ENCODE data around the gene DISC1.
"Not testable (repeated sequence)": the region's sequence is repeated elsewhere in the genome, so short reads cannot be mapped to it uniquely, and the experiment has no call there.

Gene DISC1

DNA sequence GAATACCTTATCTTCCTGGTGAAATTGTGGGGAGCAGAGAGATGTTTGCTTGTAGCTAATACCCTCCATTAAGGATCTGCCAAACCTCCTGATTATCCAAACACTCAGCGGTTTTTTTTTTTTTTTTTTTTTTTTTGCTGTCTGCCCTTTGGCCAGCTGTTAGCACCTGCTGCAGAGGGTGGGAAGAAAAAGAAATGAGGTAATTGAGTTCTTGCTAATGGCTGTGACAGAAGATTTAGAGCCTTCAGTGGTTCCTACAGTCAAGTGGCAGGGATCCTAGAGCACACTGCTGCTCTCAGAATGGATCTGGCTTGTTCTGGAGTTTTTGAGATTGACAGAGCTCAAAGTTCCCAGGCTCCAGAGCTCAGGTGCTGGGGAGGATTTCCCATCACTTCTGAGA lies 342.5 kb downstream of the DISC1 start:
- DNase-seq (ENCODE audit: low read depth in 1 of 2, low spot score in 1 of 2): no peak
- no peak overlapping the region for H3K27ac ChIP-seq (replicated peaks)
- no peak for TF ChIP-seq SPI1 (IDR thresholded peaks at IDR 0.05; ENCODE audit: borderline replicate concordance, low read depth)
- TF ChIP-seq, protein P1, sequence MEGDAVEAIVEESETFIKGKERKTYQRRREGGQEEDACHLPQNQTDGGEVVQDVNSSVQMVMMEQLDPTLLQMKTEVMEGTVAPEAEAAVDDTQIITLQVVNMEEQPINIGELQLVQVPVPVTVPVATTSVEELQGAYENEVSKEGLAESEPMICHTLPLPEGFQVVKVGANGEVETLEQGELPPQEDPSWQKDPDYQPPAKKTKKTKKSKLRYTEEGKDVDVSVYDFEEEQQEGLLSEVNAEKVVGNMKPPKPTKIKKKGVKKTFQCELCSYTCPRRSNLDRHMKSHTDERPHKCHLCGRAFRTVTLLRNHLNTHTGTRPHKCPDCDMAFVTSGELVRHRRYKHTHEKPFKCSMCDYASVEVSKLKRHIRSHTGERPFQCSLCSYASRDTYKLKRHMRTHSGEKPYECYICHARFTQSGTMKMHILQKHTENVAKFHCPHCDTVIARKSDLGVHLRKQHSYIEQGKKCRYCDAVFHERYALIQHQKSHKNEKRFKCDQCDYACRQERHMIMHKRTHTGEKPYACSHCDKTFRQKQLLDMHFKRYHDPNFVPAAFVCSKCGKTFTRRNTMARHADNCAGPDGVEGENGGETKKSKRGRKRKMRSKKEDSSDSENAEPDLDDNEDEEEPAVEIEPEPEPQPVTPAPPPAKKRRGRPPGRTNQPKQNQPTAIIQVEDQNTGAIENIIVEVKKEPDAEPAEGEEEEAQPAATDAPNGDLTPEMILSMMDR (IDR thresholded peaks at IDR 0.05; ENCODE audit: insufficient read depth, low read length): no peak
- no peak for TF ChIP-seq POLR2AphosphoS5 (IDR thresholded peaks at IDR 0.05; ENCODE audit: low read depth)
- TF ChIP-seq, protein P2, sequence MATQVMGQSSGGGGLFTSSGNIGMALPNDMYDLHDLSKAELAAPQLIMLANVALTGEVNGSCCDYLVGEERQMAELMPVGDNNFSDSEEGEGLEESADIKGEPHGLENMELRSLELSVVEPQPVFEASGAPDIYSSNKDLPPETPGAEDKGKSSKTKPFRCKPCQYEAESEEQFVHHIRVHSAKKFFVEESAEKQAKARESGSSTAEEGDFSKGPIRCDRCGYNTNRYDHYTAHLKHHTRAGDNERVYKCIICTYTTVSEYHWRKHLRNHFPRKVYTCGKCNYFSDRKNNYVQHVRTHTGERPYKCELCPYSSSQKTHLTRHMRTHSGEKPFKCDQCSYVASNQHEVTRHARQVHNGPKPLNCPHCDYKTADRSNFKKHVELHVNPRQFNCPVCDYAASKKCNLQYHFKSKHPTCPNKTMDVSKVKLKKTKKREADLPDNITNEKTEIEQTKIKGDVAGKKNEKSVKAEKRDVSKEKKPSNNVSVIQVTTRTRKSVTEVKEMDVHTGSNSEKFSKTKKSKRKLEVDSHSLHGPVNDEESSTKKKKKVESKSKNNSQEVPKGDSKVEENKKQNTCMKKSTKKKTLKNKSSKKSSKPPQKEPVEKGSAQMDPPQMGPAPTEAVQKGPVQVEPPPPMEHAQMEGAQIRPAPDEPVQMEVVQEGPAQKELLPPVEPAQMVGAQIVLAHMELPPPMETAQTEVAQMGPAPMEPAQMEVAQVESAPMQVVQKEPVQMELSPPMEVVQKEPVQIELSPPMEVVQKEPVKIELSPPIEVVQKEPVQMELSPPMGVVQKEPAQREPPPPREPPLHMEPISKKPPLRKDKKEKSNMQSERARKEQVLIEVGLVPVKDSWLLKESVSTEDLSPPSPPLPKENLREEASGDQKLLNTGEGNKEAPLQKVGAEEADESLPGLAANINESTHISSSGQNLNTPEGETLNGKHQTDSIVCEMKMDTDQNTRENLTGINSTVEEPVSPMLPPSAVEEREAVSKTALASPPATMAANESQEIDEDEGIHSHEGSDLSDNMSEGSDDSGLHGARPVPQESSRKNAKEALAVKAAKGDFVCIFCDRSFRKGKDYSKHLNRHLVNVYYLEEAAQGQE (IDR thresholded peaks at IDR 0.05; ENCODE audit: insufficient replicate concordance, low read depth): no peak
- no peak for TF ChIP-seq GABPA (IDR thresholded peaks at IDR 0.05; ENCODE audit: low read depth)

GRCh38 chr1:231969761-231970160 lies 343.2 kb downstream of the DISC1 start:
- not testable (repeated sequence) for DNase-seq (ENCODE audit: low read depth in 1 of 2, low spot score in 1 of 2); H3K4me3 ChIP-seq (replicated peaks; ENCODE audit: insufficient read depth, low read length); H3K27me3 ChIP-seq (ENCODE audit: insufficient read depth, poor library complexity, severe bottlenecking); H3K27ac ChIP-seq (replicated peaks)

More for the DNA sequence above, 342.5 kb downstream of the DISC1 start:
- no peak overlapping the region for H3K4me3 ChIP-seq (replicated peaks; ENCODE audit: insufficient read depth, low read length)
- H3K27me3 ChIP-seq (ENCODE audit: insufficient read depth, poor library complexity, severe bottlenecking): no peaks in the 10 kb centered on the region

DNA sequence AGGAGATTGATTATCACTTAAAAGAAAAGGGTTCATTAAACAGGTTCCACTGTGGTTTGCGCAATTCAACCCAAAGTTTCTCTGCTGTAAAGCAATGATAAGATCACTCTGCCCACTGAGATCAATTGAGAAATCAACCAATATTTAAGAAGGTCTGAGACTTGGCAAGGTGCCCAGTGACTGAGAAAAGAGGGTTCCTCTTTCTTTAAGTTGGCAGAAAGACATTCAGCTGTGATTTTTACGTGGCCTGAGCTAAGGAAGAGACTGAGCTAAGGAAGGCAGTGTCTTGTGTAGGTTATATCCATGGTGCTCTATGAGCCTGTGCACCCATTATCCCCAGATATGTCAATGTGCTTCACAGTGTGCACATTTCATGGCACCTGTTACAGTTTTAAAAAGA lies 344.1 kb downstream of the DISC1 start:
- H3K27me3 ChIP-seq (ENCODE audit: insufficient read depth, poor library complexity, severe bottlenecking): no peaks in the 10 kb centered on the region
- peak; percentile 91 to 92 for DNase-seq (ENCODE audit: low read depth in 1 of 2, low spot score in 1 of 2)
- H3K4me3 ChIP-seq (replicated peaks; ENCODE audit: insufficient read depth, low read length): no peak overlapping the region
- TF ChIP-seq, protein P1 (IDR thresholded peaks at IDR 0.05; ENCODE audit: insufficient read depth, low read length): no peak
- peak; percentile 96 for TF ChIP-seq SPI1 (IDR thresholded peaks at IDR 0.05; ENCODE audit: borderline replicate concordance, low read depth)
- no peak overlapping the region for H3K27ac ChIP-seq (replicated peaks)

DNA sequence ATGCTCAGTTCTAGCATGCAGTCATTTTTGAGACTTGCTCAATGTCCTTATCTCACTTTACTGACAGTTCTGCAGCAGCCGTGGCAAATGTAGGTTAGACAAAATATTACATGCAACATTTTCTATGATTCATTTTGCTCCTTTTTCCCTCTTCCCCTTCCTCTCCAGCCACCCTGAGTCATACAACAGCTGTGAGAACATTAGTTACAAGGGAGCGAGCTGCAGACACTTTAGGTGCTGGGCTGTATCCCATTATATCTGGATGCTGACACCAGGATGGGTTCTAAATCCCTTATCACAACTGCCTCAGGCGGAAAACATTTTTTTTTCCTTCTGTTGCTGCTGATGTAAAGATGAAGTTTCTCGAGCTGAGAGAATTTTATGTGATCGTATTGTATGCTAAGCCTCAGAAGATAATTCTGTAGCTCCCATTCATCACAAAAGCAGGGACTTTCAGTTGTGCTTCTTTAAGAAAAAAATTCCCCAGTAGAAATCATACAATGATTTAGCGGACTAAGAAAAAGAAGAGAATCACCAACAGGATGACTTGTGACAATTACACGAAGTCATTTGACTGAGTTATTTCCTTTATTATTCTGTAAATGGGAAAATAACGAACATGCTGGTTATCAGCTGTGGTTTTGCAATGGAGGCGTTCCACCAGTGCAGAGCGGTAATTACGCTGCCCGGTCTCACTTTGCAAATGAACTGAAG lies 345.0 kb downstream of the DISC1 start:
- H3K27me3 ChIP-seq (ENCODE audit: insufficient read depth, poor library complexity, severe bottlenecking): no peaks in the 10 kb centered on the region
- H3K4me3 ChIP-seq (replicated peaks; ENCODE audit: insufficient read depth, low read length): no peak overlapping the region
- TF ChIP-seq GABPA (IDR thresholded peaks at IDR 0.05; ENCODE audit: low read depth): no peak
- TF ChIP-seq, protein P1 (IDR thresholded peaks at IDR 0.05; ENCODE audit: insufficient read depth, low read length): no peak
- TF ChIP-seq SPI1 (IDR thresholded peaks at IDR 0.05; ENCODE audit: borderline replicate concordance, low read depth): no peak
- TF ChIP-seq, protein P2 (IDR thresholded peaks at IDR 0.05; ENCODE audit: insufficient replicate concordance, low read depth): no peak
- no peak for TF ChIP-seq POLR2AphosphoS5 (IDR thresholded peaks at IDR 0.05; ENCODE audit: low read depth)
- H3K27ac ChIP-seq (replicated peaks): no peak overlapping the region
- DNase-seq (ENCODE audit: low read depth in 1 of 2, low spot score in 1 of 2): peak in 1 of 2 experiments; percentile 52

Data from HL-60 (cell line).